Adrenal gland (tissue), 5 donors: ENCODE data around the gene TSPAN18.

Source experiments
- POLR2A ChIP-seq, 2 donors: fragments of 450-650 bp; IDR thresholded peaks; one replicate each; pipeline ENCODE4 v1.6.1; 2017; ENCODE audit warnings: antibody characterized with exemption in 2 of 2, mild to moderate bottlenecking in 2 of 2, moderate library complexity in 1 of 2
- TF ChIP-seq, protein P1 (sequence below), 6 experiments: fragments of 450-650 bp in 4 of 6; fragments of 200-600 bp in 2 of 6; sonication (generic) in 1 of 6; IDR thresholded peaks; 1 replicate in 5 of 6; 2 replicates in 1 of 6; pipeline versions ENCODE4 v1.5.1 to v1.8.0; 2016 to 2021; ENCODE audit warnings: antibody characterized with exemption in 6 of 6, mild to moderate bottlenecking in 2 of 6, moderate library complexity in 1 of 6
- donor health status: DM: no; HTN: no; CAD: no.

DNA sequence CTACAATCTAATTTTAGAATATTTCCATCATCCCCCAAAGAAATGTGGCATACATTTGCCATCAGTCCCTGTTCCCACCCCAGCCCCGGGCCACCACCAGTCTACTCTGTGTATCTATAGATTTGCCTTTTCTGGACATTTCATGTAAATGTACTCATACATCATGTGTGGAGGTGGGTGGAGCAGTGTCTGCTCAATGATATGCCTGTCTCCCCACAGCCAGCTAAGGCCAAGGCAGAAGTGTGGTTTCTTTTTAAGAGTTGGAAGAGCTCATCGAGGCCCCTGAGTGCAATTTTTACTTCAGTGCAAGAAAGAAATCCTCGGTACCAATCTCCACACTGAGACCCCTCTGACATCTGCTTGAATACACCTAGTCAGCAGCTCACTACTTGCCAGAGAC is 143.4 kb downstream of the TSPAN18 start:
- TF ChIP-seq, protein P1, sequence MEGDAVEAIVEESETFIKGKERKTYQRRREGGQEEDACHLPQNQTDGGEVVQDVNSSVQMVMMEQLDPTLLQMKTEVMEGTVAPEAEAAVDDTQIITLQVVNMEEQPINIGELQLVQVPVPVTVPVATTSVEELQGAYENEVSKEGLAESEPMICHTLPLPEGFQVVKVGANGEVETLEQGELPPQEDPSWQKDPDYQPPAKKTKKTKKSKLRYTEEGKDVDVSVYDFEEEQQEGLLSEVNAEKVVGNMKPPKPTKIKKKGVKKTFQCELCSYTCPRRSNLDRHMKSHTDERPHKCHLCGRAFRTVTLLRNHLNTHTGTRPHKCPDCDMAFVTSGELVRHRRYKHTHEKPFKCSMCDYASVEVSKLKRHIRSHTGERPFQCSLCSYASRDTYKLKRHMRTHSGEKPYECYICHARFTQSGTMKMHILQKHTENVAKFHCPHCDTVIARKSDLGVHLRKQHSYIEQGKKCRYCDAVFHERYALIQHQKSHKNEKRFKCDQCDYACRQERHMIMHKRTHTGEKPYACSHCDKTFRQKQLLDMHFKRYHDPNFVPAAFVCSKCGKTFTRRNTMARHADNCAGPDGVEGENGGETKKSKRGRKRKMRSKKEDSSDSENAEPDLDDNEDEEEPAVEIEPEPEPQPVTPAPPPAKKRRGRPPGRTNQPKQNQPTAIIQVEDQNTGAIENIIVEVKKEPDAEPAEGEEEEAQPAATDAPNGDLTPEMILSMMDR (IDR thresholded peaks at IDR 0.05), result no peak
- no peak for TF ChIP-seq POLR2A (IDR thresholded peaks at IDR 0.05)
